ENCODE data around the gene TRRAP.
"Not testable (repeated sequence)": the region's sequence is repeated elsewhere in the genome, so short reads cannot be mapped to it uniquely, and the experiment has no call there.

The TRRAP gene

GRCh38 chr7:98878365-98879197 is at the start of gene TRRAP:
Gene TRRAP, plus strand, starts transcription at chr7:98878532. Its CDS starts 2,619 bp downstream, at chr7:98881151.
- DNase-seq = peak; percentile 50

DNA sequence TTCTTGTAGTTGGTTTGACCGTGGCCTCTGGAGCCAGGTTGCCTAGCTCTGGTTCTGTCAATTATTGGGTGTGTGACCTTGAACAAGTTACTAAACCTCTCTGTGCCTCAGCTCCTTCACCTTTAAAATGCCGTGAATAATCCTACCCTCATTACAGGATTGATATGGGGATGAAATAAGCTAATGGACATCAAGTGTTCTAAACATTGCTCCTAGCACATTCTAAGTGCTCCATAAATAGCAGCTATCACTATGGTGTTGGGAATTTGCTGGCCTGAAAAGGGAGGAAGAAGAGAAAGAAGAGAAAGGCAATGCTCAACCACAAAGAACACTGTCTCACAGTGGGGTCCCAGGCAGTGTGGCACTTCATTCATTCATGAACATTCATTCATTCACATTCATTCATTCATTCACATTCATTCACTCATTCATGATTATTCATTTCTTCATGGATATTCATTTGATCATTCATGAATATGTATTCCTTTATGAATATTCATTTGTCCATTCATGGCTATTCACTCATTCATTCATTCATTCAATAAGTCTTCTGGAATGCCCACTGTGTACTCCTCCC is 47.3 kb upstream of the TRRAP start:
- no peak for DNase-seq

DNA sequence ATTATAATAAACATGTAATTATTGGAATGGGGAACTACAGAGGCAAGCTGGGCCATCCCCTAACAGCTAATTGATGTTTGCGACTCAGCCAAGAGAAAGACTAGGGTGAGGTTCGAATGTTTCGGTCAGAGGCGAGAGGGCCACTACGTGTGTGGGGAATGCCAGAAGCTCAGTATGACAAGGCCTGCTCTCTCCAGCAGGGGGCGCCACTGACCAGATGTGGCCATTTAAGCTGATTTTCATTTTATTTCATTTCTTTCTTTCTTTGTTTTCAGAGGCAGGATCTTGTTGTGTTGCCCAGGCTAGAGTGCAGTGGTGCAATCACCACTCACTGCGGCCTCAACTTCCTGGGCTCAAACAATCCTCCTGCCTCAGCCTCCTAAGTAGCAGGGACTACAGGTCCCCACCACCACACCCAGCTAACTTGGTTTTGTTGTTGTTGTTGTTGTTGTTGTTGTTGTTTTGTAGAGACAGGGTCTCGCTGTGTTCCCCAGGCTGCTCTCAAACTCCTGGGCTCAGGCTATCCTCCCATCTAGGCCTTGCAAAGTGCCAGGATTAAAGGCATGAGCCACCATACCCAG is 46.6 kb upstream of the TRRAP start:
- DNase-seq = peak; percentile 32

GRCh38 chr7:98833022-98833421 is 45.3 kb upstream of the TRRAP start:
- DNase-seq = no peak

GRCh38 chr7:98834949-98835348 is 43.4 kb upstream of the TRRAP start:
- DNase-seq = no peak

DNA sequence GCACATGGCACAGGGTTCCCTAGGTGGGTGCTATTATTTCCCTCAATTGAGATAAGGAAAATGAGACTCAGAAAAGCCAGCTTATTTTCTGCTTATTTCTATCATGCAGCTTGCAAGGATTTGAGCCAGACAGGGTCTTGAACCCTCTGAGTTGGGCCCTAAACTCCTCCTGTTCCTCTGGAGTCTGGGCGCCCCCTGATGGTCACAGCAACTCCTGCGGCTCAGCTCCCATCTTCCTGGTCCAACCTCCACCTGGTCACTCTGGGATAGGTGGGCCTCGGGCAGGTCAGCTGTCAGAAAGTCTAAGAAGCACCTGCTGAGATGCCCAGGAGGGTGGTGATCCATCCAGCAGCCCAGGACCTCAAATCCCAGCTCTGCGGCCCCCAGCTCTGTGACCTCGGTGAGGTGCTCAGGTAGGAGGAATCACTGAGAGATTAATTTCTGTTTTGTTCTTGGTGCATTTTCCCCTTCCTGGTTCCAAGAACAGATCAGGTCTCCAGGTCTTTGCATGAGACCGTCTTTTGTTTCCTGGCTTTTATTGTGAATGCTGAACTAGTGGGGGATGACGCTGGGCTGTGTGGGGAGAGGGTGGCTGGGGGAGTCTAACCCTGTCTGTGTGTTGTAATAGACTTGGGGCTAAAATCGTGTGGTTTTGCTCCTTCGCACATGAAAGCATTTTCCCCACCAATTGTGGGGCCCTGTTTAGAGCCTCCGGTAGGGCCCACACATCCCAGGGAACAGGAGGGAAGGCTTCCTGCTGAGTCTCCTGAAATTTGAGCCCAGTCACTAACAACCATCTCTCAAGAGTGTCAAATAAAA is 41.3 kb upstream of the TRRAP start:
- DNase-seq = peak; percentile 13

DNA sequence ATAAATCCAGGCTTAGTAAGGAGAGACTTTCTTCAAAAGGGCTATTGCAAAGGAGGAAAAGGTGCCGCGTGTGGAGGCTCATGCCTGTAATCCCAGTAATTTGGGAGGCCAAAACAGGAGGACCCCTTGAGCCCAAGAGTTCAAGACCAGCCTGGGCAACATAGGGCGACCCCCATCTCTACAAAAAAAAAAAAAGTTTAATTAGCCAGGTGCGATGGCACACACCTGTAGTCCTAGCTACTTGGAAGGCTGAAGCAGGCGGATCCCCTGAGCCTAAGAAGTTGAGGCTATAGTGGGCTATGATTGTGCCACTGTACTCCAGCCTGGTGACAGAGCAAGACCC is 40.7 kb upstream of the TRRAP start:
- no peak for DNase-seq

DNA sequence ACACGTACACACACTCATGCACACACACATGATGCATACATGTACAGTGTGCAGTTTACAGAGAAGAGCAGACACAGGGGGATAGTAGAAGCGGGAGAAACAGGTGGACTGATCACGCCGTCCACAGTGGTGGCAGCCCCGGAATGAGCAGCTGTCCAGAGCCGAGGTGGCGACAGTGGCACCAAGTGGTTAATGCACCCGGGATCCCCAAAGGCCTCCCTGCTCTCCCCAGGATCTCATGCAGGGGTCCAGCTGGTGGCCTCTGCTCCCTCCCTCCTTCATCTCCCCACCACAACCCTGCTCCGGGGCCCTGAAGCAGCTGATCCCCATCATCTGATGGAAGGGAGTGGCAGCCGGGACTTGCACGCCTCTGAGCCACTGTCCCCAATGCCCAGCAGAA is 38.2 kb upstream of the TRRAP start:
- no peak for DNase-seq

GRCh38 chr7:98840722-98841121 is 37.6 kb upstream of the TRRAP start:
- DNase-seq = peak; percentile 15

DNA sequence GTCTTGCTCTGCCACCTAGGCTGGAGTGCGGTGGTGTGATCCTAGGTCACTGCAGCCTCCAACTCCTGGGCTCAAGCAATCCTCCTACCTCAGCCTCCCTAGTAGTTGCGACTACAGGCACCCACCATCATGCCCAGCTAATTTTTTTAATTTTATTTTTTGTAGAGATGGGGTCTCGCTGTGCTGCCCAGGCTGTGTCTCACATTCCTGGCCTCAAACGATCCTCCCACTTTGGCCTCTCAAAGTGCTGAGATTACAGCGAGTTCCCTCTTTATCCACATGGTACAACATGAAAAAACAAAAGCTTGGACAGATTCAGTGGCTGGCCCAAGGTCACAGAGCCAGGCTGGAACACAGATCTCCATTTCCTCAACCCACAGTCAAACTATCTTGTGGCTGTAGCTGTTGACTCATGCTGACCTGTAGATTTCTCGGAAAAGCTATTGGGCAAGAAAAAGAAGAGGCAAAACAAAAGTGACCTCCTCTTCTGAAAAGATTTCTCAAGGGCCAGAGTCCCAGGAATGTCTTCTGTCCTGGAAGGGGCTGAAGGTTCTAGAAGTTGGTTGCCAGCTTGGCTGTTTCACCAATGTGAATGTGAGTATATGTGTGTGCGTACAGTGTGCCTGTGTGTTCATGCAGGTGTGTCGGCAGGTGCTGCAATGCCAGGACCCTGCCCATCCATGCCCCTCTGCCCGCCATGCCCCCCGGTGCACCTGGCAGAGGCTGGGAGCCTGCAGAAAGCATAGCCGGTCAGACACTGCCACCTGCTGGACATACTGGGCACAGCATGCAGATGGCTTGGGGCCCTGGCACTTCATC is 36.9 kb upstream of the TRRAP start:
- DNase-seq = peak; percentile 89

DNA sequence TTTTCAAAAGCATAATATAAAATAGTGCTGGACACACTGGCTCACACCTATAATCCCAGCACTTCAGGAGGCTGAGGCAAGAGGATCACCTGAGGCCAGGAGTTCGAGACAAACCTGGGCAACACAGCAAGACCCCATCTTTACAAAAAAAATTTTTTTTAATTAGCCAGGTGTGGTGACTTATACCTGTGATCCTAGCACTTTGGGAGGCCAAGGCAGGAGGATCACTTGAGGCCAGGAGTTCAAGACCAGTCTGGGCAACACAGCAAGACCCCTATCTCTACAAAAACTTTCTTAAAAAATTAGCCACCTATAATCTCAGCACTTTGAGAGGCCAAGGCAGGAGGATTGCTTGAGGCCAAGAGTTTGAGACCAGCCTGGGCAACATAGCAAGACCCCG is 35.8 kb upstream of the TRRAP start:
- DNase-seq = not testable (repeated sequence)

DNA sequence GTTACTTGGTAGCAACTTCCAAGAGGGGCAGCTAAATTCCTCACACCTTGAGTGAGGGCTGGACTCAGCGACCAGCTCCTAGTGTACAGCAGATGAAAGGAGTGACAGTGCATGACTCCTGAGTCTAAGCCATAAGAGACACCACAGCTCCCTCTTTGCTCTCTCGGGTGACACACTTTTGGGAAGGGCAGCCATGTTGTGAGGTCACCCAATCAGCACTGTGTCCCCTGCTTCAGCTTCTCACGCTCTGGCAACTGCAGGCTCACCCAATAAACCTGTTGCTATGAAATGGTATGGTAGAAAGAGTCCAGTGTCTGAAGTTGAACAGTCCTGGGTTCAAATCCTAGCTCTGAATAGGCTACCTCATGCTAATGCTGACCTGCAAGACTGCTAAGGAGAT is 29.4 kb upstream of the TRRAP start:
- no peak for DNase-seq

- peak; percentile 27 for DNase-seq
These were observed 25.5 kb upstream of the TRRAP start for GRCh38 chr7:98852826-98853225.

DNA sequence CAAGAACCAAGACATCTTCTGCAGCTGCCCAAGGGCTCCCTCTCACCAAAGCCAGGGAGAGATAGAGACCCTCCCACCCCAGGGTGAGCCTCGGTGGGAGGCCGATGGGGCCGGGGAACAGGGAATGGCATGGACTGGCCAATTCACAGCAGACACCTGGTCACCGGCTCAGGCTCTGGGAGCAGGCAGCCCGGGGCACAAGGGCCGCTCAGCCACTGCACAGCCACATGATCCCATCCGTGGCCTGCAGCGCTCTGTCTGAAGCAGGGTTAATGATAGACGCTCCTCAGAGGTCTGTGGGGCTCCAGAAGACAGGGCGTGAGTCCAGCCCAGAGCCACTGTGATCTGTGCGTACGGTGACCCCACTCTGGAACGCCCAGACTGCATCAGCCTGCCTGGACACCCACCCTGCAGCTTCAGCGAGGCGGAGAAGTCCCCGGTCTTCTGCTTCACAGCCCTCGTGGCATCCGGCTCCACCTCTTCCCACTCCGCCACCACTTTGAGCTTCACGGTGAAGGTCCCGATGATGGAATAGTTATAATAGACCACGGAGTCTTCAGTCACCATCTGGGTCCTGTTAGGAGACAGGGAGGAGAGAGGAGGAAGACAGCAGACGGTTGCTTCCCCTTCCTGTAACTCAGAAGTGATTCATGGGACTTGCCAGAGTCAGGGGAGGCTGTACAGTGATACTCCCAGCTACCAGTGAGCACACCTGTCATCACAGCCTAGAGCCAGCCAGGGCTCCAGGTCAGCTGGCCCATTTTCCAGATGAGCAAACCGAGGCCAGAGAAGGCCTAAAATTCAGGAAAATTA is 22.5 kb upstream of the TRRAP start:
- DNase-seq = no peak

DNA sequence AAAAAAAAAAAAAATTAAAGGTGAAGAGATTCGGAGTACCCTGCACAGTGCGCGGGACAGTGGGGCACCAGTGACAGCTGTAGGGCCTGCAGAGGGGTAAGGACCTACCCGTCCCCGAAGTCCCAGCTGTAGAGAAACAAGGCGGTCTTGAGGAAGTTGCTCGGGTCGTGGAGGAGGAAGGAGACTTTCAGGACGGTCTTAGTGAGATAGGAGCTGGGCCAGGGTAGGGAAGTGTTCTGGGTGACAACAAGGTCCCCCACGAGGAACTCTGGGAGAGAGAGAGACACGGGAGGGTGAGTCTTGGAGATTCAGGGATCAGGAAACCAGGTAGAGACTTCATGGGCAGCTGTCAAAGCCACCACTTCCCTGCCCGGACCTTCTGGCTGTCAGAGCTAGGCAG is 18.3 kb upstream of the TRRAP start:
- DNase-seq = no peak

DNA sequence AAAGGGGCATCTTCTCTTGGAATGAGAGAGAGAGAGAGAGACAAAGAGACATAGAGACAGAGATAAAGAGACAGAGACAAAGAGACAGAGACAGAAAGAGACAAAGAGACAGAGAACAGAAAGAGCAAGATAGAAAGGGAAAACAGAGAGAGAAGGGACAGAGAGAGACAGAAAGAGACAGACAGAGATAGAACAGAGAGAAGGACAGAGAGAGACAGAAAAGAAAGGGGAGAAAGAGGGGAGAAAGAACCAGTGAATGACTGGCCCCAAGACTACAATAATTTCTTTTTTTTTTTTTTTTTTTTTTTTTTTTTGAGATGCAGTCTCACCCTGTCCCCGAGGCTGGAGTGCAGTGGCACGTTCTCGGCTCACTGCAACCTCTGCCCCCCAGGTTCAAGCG is 16.1 kb upstream of the TRRAP start:
- DNase-seq = no peak

GRCh38 chr7:98862716-98863420 is 15.5 kb upstream of the TRRAP start:
- no peak for DNase-seq

DNA sequence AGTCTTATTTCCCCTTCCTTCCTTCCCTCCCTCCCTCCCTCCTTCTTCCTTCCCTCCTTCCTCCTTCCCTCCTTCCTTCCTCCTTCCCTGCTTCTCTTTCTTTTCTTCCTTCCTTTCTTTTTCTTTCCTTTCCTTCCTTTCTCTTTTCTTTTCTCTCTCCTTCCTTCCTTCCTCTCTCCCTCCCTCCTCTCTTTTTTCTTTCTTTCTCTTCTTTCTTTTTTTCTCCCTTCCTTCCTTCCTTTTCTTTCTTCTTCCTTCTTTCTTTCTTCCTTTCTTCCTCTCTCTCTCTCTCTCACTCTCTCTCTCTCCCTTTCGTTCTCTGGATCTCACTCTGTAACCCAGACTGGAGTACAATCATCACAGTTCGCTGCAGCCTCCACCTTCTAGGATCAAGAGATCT is 14.7 kb upstream of the TRRAP start:
- no peak for DNase-seq

DNA sequence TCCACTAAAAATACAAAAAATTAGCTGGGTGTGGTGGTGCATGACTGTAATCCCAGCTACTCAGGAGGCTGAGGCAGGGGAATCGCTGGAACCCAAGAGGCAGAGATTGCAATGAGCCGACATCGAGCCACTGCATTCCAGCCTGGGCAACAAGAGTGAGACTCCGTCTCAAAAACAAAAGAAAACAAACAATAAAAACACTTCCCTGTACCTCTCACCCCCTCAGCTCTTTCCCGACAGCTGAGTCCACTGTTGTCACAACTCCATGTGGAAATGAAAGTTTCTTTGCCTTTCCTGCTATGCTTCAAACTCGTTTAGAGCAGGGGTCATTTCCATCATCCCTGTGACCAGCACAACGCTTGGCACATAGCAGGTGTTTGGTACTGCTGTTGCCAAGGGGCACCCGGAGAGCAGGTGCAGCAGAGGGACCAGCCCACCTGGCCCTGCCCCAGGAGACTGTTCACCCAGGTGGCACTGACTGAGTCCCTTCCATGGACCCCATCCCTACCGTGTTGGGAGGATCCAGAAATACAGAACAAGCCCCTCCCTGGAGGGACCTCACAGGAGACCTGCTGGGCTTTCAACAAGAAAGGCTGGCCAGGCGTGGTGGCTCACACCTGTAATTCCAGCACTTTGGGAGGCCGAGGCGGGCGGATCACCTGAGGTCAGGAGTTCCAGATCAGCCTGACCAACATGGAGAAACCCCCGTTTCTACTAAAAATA is 13.4 kb upstream of the TRRAP start:
- DNase-seq = no peak

- DNase-seq = no peak
These were observed 12.0 kb upstream of the TRRAP start for GRCh38 chr7:98866351-98866750.

All from HCEC 1CT (cell line).